Measurements from ENCODE around the gene BPI. TPM values are rescaled to one million over a fixed set of nuclear protein-coding genes. Genes with fewer than 3 reads are reported as not detected.

Gene BPI
- total RNA-seq, 1 donor, result under 0.01 TPM

DNA sequence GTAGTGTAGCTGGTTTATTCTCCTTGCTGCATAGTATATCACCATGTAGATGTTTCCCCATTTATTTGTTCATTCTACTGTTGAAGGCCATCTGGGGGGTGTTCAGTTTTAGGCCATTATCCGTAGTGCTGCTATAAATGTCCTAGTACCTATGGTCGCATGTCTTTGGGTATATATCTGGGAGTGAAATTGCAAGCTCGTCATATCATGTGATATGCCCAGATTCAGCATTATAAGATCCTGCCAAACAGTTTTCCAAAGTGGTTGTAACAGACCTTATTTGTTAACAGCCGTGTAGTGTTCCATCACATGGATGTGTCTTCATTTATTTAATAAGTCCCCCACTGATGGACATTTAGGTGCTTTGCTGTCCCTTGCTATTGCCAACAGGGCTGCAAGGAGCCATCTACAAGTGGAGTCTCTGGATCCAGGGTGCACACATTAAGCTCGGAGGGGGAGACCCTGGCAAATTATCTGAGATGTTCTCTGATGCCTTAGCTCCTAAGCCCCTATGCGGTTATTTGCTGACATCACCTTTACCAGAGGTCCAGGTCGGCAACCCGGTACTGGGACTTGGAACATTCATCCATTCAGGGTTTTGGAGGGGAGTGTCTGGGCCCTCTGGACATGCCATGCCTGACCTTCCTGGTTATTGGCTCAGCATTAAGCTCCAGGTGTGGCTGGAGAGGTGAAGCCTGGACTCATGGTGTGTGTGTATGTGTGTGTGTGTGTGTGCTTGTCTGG lies 59.2 kb downstream of the BPI start:
- Histone ChIP-seq H3K4me3 (ENCODE audit: insufficient read depth, low read length) (no peak overlapping the region), H3K9me3 (ENCODE audit: low read depth, low read length) (no peaks in the 10 kb centered on the region), H3K27ac (ENCODE audit: low read depth, low read length) (no peak overlapping the region), H3K79me2 (ENCODE audit: insufficient read depth, low read length) (no peaks in the 10 kb centered on the region), H3K36me3 (ENCODE audit: insufficient read depth, low read length) (no peaks in the 10 kb centered on the region), H3K4me2 (ENCODE audit: insufficient read depth, low read length) (no peak overlapping the region), H2AFZ (ENCODE audit: low read length) (no peak overlapping the region), H4K20me1 (ENCODE audit: insufficient read depth, low read length) (no peaks in the 10 kb centered on the region), H3K4me1 (ENCODE audit: insufficient read depth, low read length) (no peaks in the 10 kb centered on the region), H3K27me3 (ENCODE audit: insufficient read depth, low read length) (peaks cover 3% of the 10 kb centered on the region)
- no peak for DNase-seq (ENCODE audit: insufficient read length, low spot score, missing footprints)
- no peak for TF ChIP-seq CTCF (IDR thresholded peaks at IDR 0.05; ENCODE audit: extremely low read depth, low read depth, low read length)

DNA sequence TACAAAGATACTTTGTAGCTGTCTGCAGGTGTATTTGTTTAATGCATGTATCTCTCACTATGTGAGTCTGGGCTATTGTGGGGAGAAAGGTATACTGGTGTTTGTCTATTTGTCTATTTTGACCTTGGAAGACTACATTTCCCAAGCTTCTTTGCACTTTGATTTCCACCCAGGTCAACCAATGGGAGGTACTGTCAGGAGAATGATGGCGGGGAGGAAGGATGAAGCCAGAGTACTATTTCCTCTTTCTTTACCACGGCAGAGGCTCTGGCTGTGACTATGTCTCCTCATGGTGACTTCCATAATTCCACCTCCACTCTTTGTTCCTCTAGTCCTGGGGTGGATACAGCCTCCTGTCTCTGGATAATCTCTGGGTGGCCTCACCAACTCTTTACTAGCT lies 65.4 kb downstream of the BPI start:
- peak overlapping the region; percentile 25 for H3K4me3 ChIP-seq (ENCODE audit: insufficient read depth, low read length)
- H2AFZ ChIP-seq (ENCODE audit: low read length), result peak overlapping the region; percentile 68
- no peaks in the 10 kb centered on the region for H4K20me1 ChIP-seq (ENCODE audit: insufficient read depth, low read length)
- no peak for TF ChIP-seq CTCF (IDR thresholded peaks at IDR 0.05; ENCODE audit: extremely low read depth, low read depth, low read length)
- H3K27me3 ChIP-seq (ENCODE audit: insufficient read depth, low read length), result peaks cover 39% of the 10 kb centered on the region
- no peaks in the 10 kb centered on the region for H3K79me2 ChIP-seq (ENCODE audit: insufficient read depth, low read length)
- no peaks in the 10 kb centered on the region for H3K9me3 ChIP-seq (ENCODE audit: low read depth, low read length)
- no peaks in the 10 kb centered on the region for H3K36me3 ChIP-seq (ENCODE audit: insufficient read depth, low read length)
- no peak for DNase-seq (ENCODE audit: insufficient read length, low spot score, missing footprints)
- no peak overlapping the region for H3K27ac ChIP-seq (ENCODE audit: low read depth, low read length)
- no peaks in the 10 kb centered on the region for H3K4me1 ChIP-seq (ENCODE audit: insufficient read depth, low read length)
- peak overlapping the region; percentile 30 for H3K4me2 ChIP-seq (ENCODE audit: insufficient read depth, low read length)

DNA sequence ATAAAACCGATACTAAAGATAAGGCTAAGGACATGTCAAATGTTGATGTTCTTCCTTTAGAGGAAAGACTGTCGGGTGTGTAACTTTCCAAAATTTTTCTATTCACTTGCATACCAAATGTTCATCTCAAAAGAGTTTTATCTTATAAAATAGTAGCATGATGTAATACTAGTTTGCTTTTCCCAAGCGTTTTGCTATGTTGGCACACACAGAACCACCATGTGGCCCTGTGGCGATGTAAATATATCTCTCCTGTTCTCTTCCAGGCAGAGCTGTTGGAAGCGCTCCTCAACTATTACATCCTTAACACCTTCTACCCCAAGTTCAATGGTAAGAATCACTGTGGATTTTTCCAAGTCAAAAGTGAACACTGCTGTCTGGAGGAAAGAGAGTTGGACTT lies 68.8 kb downstream of the BPI start:
- Histone ChIP-seq H3K27me3 (ENCODE audit: insufficient read depth, low read length) (peaks cover 45% of the 10 kb centered on the region), H3K36me3 (ENCODE audit: insufficient read depth, low read length) (no peaks in the 10 kb centered on the region), H2AFZ (ENCODE audit: low read length) (no peak overlapping the region), H3K4me3 (ENCODE audit: insufficient read depth, low read length) (no peak overlapping the region), H3K9me3 (ENCODE audit: low read depth, low read length) (no peaks in the 10 kb centered on the region), H3K27ac (ENCODE audit: low read depth, low read length) (no peak overlapping the region), H3K4me2 (ENCODE audit: insufficient read depth, low read length) (no peak overlapping the region), H3K4me1 (ENCODE audit: insufficient read depth, low read length) (no peaks in the 10 kb centered on the region), H3K79me2 (ENCODE audit: insufficient read depth, low read length) (no peaks in the 10 kb centered on the region), H4K20me1 (ENCODE audit: insufficient read depth, low read length) (no peaks in the 10 kb centered on the region)
- no peak for DNase-seq (ENCODE audit: insufficient read length, low spot score, missing footprints)
- no peak for TF ChIP-seq CTCF (IDR thresholded peaks at IDR 0.05; ENCODE audit: extremely low read depth, low read depth, low read length)

DNA sequence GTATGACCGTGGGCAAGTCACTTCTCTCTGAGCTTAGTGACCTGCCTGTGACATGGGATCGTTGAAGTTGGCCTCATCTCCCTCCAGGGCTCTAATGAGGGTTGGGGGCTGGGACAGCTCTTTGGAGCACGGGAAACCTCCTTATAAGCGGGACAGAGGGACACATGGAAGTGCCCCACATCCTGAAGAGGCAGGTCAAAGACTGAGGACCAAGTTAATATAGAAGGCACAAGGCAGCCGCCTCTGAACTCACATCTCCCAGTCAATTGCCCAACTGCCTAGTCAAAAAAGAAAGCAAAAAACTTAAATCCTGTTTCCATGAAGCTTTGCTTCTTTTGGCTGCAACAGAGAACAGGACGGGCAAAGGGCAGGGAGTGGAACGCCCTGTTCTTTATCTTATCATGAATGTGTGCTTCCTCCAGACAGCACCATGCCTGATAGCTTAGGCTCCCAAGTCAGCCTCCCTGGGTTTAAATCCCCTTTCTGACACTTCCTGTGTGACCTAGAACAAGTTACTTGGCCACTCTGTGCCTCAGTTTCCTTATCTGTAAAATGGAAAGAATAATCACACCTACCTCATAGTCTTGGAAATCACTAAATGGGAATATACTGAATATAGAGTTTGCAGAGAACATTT lies 69.4 kb downstream of the BPI start:
- no peak for DNase-seq (ENCODE audit: insufficient read length, low spot score, missing footprints)
- no peak overlapping the region for H3K27ac ChIP-seq (ENCODE audit: low read depth, low read length)
- no peaks in the 10 kb centered on the region for H4K20me1 ChIP-seq (ENCODE audit: insufficient read depth, low read length)

More for the DNA sequence above, 69.4 kb downstream of the BPI start:
- H3K9me3 ChIP-seq (ENCODE audit: low read depth, low read length), result no peaks in the 10 kb centered on the region
- H3K36me3 ChIP-seq (ENCODE audit: insufficient read depth, low read length), result no peaks in the 10 kb centered on the region
- TF ChIP-seq CTCF (IDR thresholded peaks at IDR 0.05; ENCODE audit: extremely low read depth, low read depth, low read length), result no peak
- H3K4me1 ChIP-seq (ENCODE audit: insufficient read depth, low read length), result no peaks in the 10 kb centered on the region
- H3K27me3 ChIP-seq (ENCODE audit: insufficient read depth, low read length), result peaks cover 45% of the 10 kb centered on the region
- no peak overlapping the region for H3K4me3 ChIP-seq (ENCODE audit: insufficient read depth, low read length)
- no peak overlapping the region for H3K4me2 ChIP-seq (ENCODE audit: insufficient read depth, low read length)
- H2AFZ ChIP-seq (ENCODE audit: low read length), result no peak overlapping the region
- H3K79me2 ChIP-seq (ENCODE audit: insufficient read depth, low read length), result no peaks in the 10 kb centered on the region

All from osteoblast (primary cell).